DOHH2 (cell line): ENCODE results near the gene TMEM255A.

Experiments
- EZH2phosphoT487 ChIP-seq: fragments of 200-600 bp; sonication (generic); IDR thresholded peaks from 2 replicates; pipeline ENCODE4 v1.6.1; 2017; ENCODE audit warnings: borderline replicate concordance, mild to moderate bottlenecking, antibody characterized with exemption, low read length, moderate library complexity, mixed read lengths
- TF ChIP-seq, protein P1 (sequence below): fragments of 200-600 bp; sonication (generic); IDR thresholded peaks from one replicate; pipeline ENCODE4 v1.5.1; 2014; ENCODE audit warnings: antibody characterized with exemption, mild to moderate bottlenecking, low read depth, low read length; ENCODE audit not compliant: poor library complexity, severe bottlenecking

DNA sequence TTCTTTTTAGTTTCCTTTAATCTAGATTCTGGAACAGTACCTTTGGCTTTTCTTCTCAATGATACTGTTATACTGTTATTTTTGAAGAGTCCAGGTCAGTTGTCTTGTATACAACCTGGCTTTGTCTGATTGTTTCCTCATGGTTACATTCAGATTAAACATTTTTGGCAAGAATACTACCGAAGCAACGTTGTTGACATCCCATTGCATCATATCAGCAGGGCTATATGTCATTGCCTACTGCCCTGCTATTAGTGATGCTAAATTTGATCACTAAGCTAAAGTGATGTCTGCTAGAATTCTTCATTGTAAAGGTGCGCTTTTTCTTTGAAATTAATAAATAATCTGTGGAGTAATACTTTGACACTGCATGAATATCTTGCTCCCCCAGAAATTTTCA, 44.8 kb upstream of the TMEM255A start:
- TF ChIP-seq, protein P1, sequence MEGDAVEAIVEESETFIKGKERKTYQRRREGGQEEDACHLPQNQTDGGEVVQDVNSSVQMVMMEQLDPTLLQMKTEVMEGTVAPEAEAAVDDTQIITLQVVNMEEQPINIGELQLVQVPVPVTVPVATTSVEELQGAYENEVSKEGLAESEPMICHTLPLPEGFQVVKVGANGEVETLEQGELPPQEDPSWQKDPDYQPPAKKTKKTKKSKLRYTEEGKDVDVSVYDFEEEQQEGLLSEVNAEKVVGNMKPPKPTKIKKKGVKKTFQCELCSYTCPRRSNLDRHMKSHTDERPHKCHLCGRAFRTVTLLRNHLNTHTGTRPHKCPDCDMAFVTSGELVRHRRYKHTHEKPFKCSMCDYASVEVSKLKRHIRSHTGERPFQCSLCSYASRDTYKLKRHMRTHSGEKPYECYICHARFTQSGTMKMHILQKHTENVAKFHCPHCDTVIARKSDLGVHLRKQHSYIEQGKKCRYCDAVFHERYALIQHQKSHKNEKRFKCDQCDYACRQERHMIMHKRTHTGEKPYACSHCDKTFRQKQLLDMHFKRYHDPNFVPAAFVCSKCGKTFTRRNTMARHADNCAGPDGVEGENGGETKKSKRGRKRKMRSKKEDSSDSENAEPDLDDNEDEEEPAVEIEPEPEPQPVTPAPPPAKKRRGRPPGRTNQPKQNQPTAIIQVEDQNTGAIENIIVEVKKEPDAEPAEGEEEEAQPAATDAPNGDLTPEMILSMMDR: no peak
- TF ChIP-seq EZH2phosphoT487: no peak
